K562 (cell line): ENCODE data around the gene PLCB3. TPM values are rescaled to one million over a fixed set of nuclear protein-coding genes. Genes with fewer than 3 reads are reported as not detected.

Experiments
- CCNT2 ChIP-seq: IDR thresholded peaks from 2 replicates; pipeline ENCODE4 v1.6.1; 2011; ENCODE audit warnings: borderline replicate concordance, low read depth, mild to moderate bottlenecking, moderate library complexity, mixed read lengths, low read length; ENCODE audit not compliant: insufficient read length; ENCODE audit errors: extremely low read depth
- ESRRB ChIP-seq: fragments of 250-450 bp; sonication (Bioruptor Pico); IDR thresholded peaks from 2 replicates; pipeline ENCODE4 v1.5.0; 2020; ENCODE audit warnings: mild to moderate bottlenecking, moderate library complexity, borderline replicate concordance
- ILK ChIP-seq: fragments of 450-650 bp; IDR thresholded peaks from 2 replicates; pipeline ENCODE4 v1.6.1; 2016; ENCODE audit warnings: missing genetic modification characterization, low read depth, mild to moderate bottlenecking, missing compliant biosample characterization, moderate library complexity, borderline replicate concordance
- KAT7 ChIP-seq: sonication (generic); formaldehyde crosslinking; IDR thresholded peaks from 2 replicates; pipeline ENCODE4 v1.8.0; 2022; ENCODE audit warnings: missing genetic modification reagents, mild to moderate bottlenecking, borderline replicate concordance
- MBD2 ChIP-seq: sonication (generic); IDR thresholded peaks from 2 replicates; pipeline ENCODE4 v1.6.1; 2016; ENCODE audit warnings: low read depth, borderline replicate concordance
- NFE2 ChIP-seq: IDR thresholded peaks from 2 replicates; pipeline ENCODE4 v1.6.1; 2014; ENCODE audit warnings: antibody characterized with exemption, low read depth
- NONO ChIP-seq, 2 experiments: fragments of 200-400 bp in 1 of 2; fragments of 450-650 bp in 1 of 2; formaldehyde crosslinking in 1 of 2; IDR thresholded peaks; 2 replicates each; pipeline ENCODE4 v1.6.1; 2017; ENCODE audit warnings: low read depth in 2 of 2, mild to moderate bottlenecking in 2 of 2, moderate library complexity in 2 of 2, low read length in 1 of 2
- NR0B1 ChIP-seq: fragments of 450-650 bp; IDR thresholded peaks from one replicate; pipeline ENCODE4 v1.6.1; 2018; ENCODE audit warnings: mild to moderate bottlenecking, moderate library complexity; ENCODE audit not compliant: partially characterized antibody
- OTX1 ChIP-seq: fragments of 450-650 bp; formaldehyde crosslinking; IDR thresholded peaks from 2 replicates; pipeline ENCODE4 v1.4.0; 2022; ENCODE audit warnings: mild to moderate bottlenecking
- SIRT6 ChIP-seq: IDR thresholded peaks from one replicate; pipeline ENCODE4 v1.6.1; 2012; ENCODE audit warnings: low read depth, mild to moderate bottlenecking, control low read depth, inconsistent platforms, low read length, moderate library complexity
- TARDBP ChIP-seq: fragments of 450-650 bp; IDR thresholded peaks from 2 replicates; pipeline ENCODE4 v1.6.1; 2016
- USF2 ChIP-seq: sonication (generic); formaldehyde crosslinking; IDR thresholded peaks from 2 replicates; pipeline ENCODE4 v1.5.0; 2020; ENCODE audit warnings: missing genetic modification reagents
- ZBTB1 ChIP-seq: sonication (generic); formaldehyde crosslinking; IDR thresholded peaks from 2 replicates; pipeline ENCODE4 v1.8.1; 2023; ENCODE audit warnings: missing genetic modification reagents, low read depth, mild to moderate bottlenecking, borderline replicate concordance
- ZKSCAN1 ChIP-seq: fragments of 150-350 bp; IDR thresholded peaks from 2 replicates; pipeline ENCODE4 v1.6.1; 2016; ENCODE audit warnings: low read depth, low read length
- ZNF134 ChIP-seq: fragments of 250-450 bp; sonication (Bioruptor Pico); conservative IDR thresholded peaks from 2 replicates; pipeline ENCODE4 v1.4.0; 2020
- ZNF140 ChIP-seq: fragments of 250-450 bp; sonication (Bioruptor Pico); IDR thresholded peaks from 2 replicates; pipeline ENCODE4 v1.8.0; 2021; ENCODE audit warnings: moderate library complexity, mild to moderate bottlenecking, inconsistent platforms
- ZNF217 ChIP-seq: sonication (generic); formaldehyde crosslinking; IDR thresholded peaks from 2 replicates; pipeline ENCODE4 v1.8.0; 2022; ENCODE audit warnings: mild to moderate bottlenecking, missing genetic modification reagents
- ZNF23 ChIP-seq: fragments of 250-450 bp; sonication (Bioruptor Pico); IDR thresholded peaks from 2 replicates; pipeline ENCODE4 v1.4.0; 2020; ENCODE audit warnings: mild to moderate bottlenecking
- ZNF232 ChIP-seq: sonication (generic); formaldehyde crosslinking; IDR thresholded peaks from 2 replicates; pipeline ENCODE4 v1.8.0; 2022; ENCODE audit warnings: mild to moderate bottlenecking, missing genetic modification reagents
- ZNF239 ChIP-seq: fragments of 250-450 bp; sonication (Bioruptor Pico); IDR thresholded peaks from 2 replicates; pipeline ENCODE4 v1.4.0; 2020; ENCODE audit warnings: mild to moderate bottlenecking
- ZNF253 ChIP-seq: fragments of 250-450 bp; sonication (Bioruptor Pico); conservative IDR thresholded peaks from 2 replicates; pipeline ENCODE4 v1.6.1; 2021; ENCODE audit warnings: mild to moderate bottlenecking
- ZNF384 ChIP-seq: IDR thresholded peaks from 2 replicates; pipeline ENCODE4 v1.6.1; 2012; ENCODE audit warnings: low read depth, low read length, improper control_type of control experiment
- ZNF408 ChIP-seq: fragments of 250-450 bp; sonication (Bioruptor Pico); IDR thresholded peaks from 2 replicates; pipeline ENCODE4 v1.4.0; 2020; ENCODE audit warnings: low read depth, mild to moderate bottlenecking, moderate library complexity
- ZNF583 ChIP-seq: fragments of 250-450 bp; sonication (Bioruptor Pico); IDR thresholded peaks from 2 replicates; pipeline ENCODE4 v1.4.0; 2020
- ZNF696 ChIP-seq: fragments of 250-450 bp; sonication (Bioruptor Pico); conservative IDR thresholded peaks from 2 replicates; pipeline ENCODE4 v1.4.0; 2020; ENCODE audit warnings: mild to moderate bottlenecking, moderate library complexity
- polyA plus RNA-seq, 8 experiments: library from polyadenylated mRNA; depleted of rRNA in 4 of 8; stranded (reverse) in 5 of 8; unstranded in 3 of 8; fragments of >200 nt; fragmentation: Nextera tagmentation in 2 of 8; fragmentation: Illumina TruSeq in 1 of 8; extraction: Ambion mirVana in 2 of 8; extraction: Trizol in 1 of 8; gene quantifications; 2 replicates each; pipeline versions ENCODE4 v1.2.1 to v1.2.3, GENCODE V29; 2011 to 2014; ENCODE audit warnings: inconsistent platforms in 1 of 8, missing spikeins in 1 of 8
- total RNA-seq, 7 experiments: library from RNA; depleted of rRNA in 6 of 7; stranded (reverse); fragments of >200 nt in 6 of 7; fragmentation: Illumina TruSeq in 2 of 7; extraction: Trizol in 2 of 7; gene quantifications; 2 replicates each; pipeline versions ENCODE4 v1.2.1 to v1.2.3, GENCODE V29; 2011 to 2021; ENCODE audit warnings: low replicate concordance in 1 of 7
- TF ChIP-seq, protein P1 (sequence below): IDR thresholded peaks from 2 replicates; pipeline ENCODE4 v1.6.1; 2014; ENCODE audit warnings: antibody characterized with exemption
- TF ChIP-seq, protein P2 (sequence below): fragments of 250-450 bp; sonication (Bioruptor Pico); IDR thresholded peaks from 2 replicates; pipeline ENCODE4 v1.5.0; 2021

PLCB3 gene
- total and polyA plus RNA-seq, 9 of the 15 experiments (the other 6 are each of a cell fraction or from before 2014, with no cell fraction given) = 0.31 to 44.8 (median 14.6) TPM

- no peak for TF ChIP-seq ZNF239 (CRISPR knock-in tag)
- no peak for TF ChIP-seq USF2 (CRISPR knock-in tag)
- no peak for TF ChIP-seq ESRRB
- TF ChIP-seq ZNF696 = no peak; the same call in 1 of the 2 replicates
- TF ChIP-seq NFE2 = no peak
- TF ChIP-seq NR0B1 = no peak
- 0 out of 2 replicates have a peak, but pooled peaks have one; percentile 12 for TF ChIP-seq OTX1 (CRISPR knock-in tag)
- TF ChIP-seq TARDBP = no peak
- TF ChIP-seq KAT7 (CRISPR knock-in tag) = peak; percentile 70; the same call in 1 of the 2 replicates
- TF ChIP-seq, protein P1, sequence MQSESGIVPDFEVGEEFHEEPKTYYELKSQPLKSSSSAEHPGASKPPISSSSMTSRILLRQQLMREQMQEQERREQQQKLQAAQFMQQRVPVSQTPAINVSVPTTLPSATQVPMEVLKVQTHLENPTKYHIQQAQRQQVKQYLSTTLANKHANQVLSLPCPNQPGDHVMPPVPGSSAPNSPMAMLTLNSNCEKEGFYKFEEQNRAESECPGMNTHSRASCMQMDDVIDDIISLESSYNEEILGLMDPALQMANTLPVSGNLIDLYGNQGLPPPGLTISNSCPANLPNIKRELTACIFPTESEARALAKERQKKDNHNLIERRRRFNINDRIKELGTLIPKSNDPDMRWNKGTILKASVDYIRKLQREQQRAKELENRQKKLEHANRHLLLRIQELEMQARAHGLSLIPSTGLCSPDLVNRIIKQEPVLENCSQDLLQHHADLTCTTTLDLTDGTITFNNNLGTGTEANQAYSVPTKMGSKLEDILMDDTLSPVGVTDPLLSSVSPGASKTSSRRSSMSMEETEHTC = no peak
- TF ChIP-seq SIRT6 = no peak
- TF ChIP-seq ZNF134 (CRISPR knock-in tag) = no peak
- TF ChIP-seq ZNF253 (CRISPR knock-in tag) = no peak
- no peak; the same call in 1 of the 2 replicates for TF ChIP-seq ZBTB1 (CRISPR knock-in tag)
- no peak for TF ChIP-seq CCNT2
- peak; percentile 92 for TF ChIP-seq MBD2
- TF ChIP-seq, protein P2, sequence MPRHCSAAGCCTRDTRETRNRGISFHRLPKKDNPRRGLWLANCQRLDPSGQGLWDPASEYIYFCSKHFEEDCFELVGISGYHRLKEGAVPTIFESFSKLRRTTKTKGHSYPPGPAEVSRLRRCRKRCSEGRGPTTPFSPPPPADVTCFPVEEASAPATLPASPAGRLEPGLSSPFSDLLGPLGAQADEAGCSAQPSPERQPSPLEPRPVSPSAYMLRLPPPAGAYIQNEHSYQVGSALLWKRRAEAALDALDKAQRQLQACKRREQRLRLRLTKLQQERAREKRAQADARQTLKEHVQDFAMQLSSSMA (CRISPR knock-in tag) = no peak
- 0 out of 4 replicates have a peak, but pooled peaks of 1 of the 2 experiments have one; percentile 57 for TF ChIP-seq NONO (IDR thresholded peaks at IDR 0.05; ENCODE audit: low read depth in 2 of 2, low read length in 1 of 2)
- TF ChIP-seq ZNF408 (CRISPR knock-in tag) = no peak
- TF ChIP-seq ZKSCAN1 = no peak
- TF ChIP-seq ZNF217 (CRISPR knock-in tag) = no peak
- no peak for TF ChIP-seq ZNF140
- no peak for TF ChIP-seq ILK (tag)
- peak; percentile 44; the same call in 1 of the 2 replicates for TF ChIP-seq ZNF583 (CRISPR knock-in tag)
- no peak for TF ChIP-seq ZNF384
- TF ChIP-seq ZNF232 (CRISPR knock-in tag) = 0 out of 2 replicates have a peak, but pooled peaks have one; percentile 37
- TF ChIP-seq ZNF23 (CRISPR knock-in tag) = no peak
Observed at GRCh38 chr11:64269540-64270220, 18.4 kb downstream of the PLCB3 start (continued).
